Endothelial cell of umbilical vein (primary cell): Measurements from ENCODE around the gene CYSLTR2. TPM values are rescaled to one million over a fixed set of nuclear protein-coding genes. Genes with fewer than 3 reads are reported as not detected.

ENCODE experiments used
- BruUV-seq: library from RNA; stranded (reverse); fragments of 400-500 nt; replicated peaks from 2 replicates; lab custom pipeline; 2021; lab: Mats Ljungman, UMichigan
- CTCF ChIA-PET: fragments of 300-600, 350-600 bp; sonication (Branson Sonifier 250); formaldehyde crosslinking; loops from one replicate; lab custom pipeline; 2021; ENCODE audit warnings: antibody characterized with exemption, inconsistent platforms; lab: Charles Lee
- POLR2A ChIA-PET: fragments of 300-600, 350-600 bp; sonication (Branson Sonifier 250); formaldehyde crosslinking; loops from one replicate; lab custom pipeline; 2021; ENCODE audit warnings: antibody characterized with exemption, inconsistent platforms; lab: Charles Lee
- DNase-seq: peaks from one replicate; pipeline ENCODE4 v3.0.0-alpha.2; 2011; ENCODE audit warnings: low read depth, low spot score
- FAIRE-seq: peaks from 2 replicates; lab custom pipeline; 2011; peaks lifted over from hg19 to GRCh38; lab: Jason Lieb, UNC
- H2AFZ ChIP-seq: 2 replicates; pipeline ENCODE4 v1.6.0; 2012; ENCODE audit warnings: low read depth, low read length, control low read depth, inconsistent platforms
- H3K27ac ChIP-seq: 2 replicates; pipeline ENCODE4 v1.5.1; 2011; ENCODE audit warnings: low read depth, mild to moderate bottlenecking, control low read depth, low read length, moderate library complexity; ENCODE audit not compliant: insufficient read depth
- H3K27me3 ChIP-seq, 2 experiments: 2 replicates each; pipeline versions ENCODE4 v1.6.0 to v1.6.1; 2011; ENCODE audit warnings: low read length in 2 of 2, mixed read lengths in 1 of 2; ENCODE audit not compliant: control insufficient read depth in 2 of 2, insufficient read depth in 2 of 2
- H3K36me3 ChIP-seq, 2 experiments: 2 replicates in 1 of 2; 3 replicates in 1 of 2; pipeline ENCODE4 v1.5.1; 2011; ENCODE audit warnings: low read length in 2 of 2, mild to moderate bottlenecking in 1 of 2, moderate library complexity in 1 of 2; ENCODE audit not compliant: control insufficient read depth in 2 of 2, insufficient read depth in 2 of 2; ENCODE audit errors: extremely low read depth in 1 of 2
- H3K4me1 ChIP-seq: 3 replicates; pipeline ENCODE4 v1.5.1; 2011; ENCODE audit warnings: mild to moderate bottlenecking, low read length; ENCODE audit not compliant: control insufficient read depth, insufficient read depth; ENCODE audit errors: extremely low read depth
- H3K4me2 ChIP-seq: 2 replicates; pipeline ENCODE4 v1.6.1; 2011; ENCODE audit warnings: low read length, control low read depth, mixed read lengths; ENCODE audit not compliant: insufficient read depth
- H3K4me3 ChIP-seq, 3 experiments: fragments of 200-600 bp in 1 of 3; sonication (generic), shearing (Covaris generic) in 1 of 3; replicated peaks in 1 of 3; 2 replicates each; pipeline ENCODE4 v1.5.1; 2011 to 2016; ENCODE audit warnings: control low read depth in 3 of 3, low read length in 3 of 3, mild to moderate bottlenecking in 2 of 3, inconsistent platforms in 1 of 3, low read depth in 1 of 3, moderate library complexity in 1 of 3; ENCODE audit not compliant: insufficient read depth in 1 of 3
- H3K79me2 ChIP-seq: 2 replicates; pipeline ENCODE4 v1.6.0; 2012; ENCODE audit warnings: low read length, inconsistent platforms; ENCODE audit not compliant: control insufficient read depth, insufficient read depth
- H3K9ac ChIP-seq: replicated peaks from 2 replicates; pipeline ENCODE3; 2011; ENCODE audit warnings: low read length, control low read depth; ENCODE audit not compliant: insufficient read depth; ENCODE audit errors: extremely low read depth
- H3K9me1 ChIP-seq: replicated peaks from 3 replicates; pipeline ENCODE4 v1.6.0; 2011; ENCODE audit warnings: mild to moderate bottlenecking, low read length; ENCODE audit not compliant: control insufficient read depth, insufficient read depth; ENCODE audit errors: extremely low read depth
- H3K9me3 ChIP-seq: replicated peaks from 2 replicates; pipeline ENCODE4 v1.5.1; 2012; ENCODE audit warnings: low read length, inconsistent platforms; ENCODE audit not compliant: control insufficient read depth, insufficient read depth
- H4K20me1 ChIP-seq: replicated peaks from 2 replicates; pipeline ENCODE3; 2011; ENCODE audit warnings: mild to moderate bottlenecking, low read length; ENCODE audit not compliant: control insufficient read depth, insufficient read depth; ENCODE audit errors: extremely low read depth
- CTCF ChIP-seq, 2 donors: IDR thresholded peaks; 1 replicate in 1 of 2; 2 replicates in 1 of 2; pipeline ENCODE4 v1.5.1; 2011; ENCODE audit warnings: low read length in 2 of 2, mild to moderate bottlenecking in 2 of 2, moderate library complexity in 2 of 2, control low read depth in 1 of 2, inconsistent platforms in 1 of 2, low read depth in 1 of 2; ENCODE audit not compliant: insufficient read depth in 1 of 2; ENCODE audit errors: extremely low read depth in 1 of 2
- EZH2 ChIP-seq: IDR thresholded peaks from 2 replicates; pipeline ENCODE4 v1.6.1; 2012; ENCODE audit warnings: borderline replicate concordance, low read depth, mild to moderate bottlenecking, moderate library complexity, low read length, inconsistent platforms; ENCODE audit not compliant: severe bottlenecking
- FOS ChIP-seq: IDR thresholded peaks from 2 replicates; pipeline ENCODE4 v1.6.1; 2011; ENCODE audit warnings: mild to moderate bottlenecking, low read length, moderate library complexity, borderline replicate concordance; ENCODE audit not compliant: insufficient read depth
- GATA2 ChIP-seq: IDR thresholded peaks from 2 replicates; pipeline ENCODE4 v1.7.0; 2011; ENCODE audit warnings: low read depth, mild to moderate bottlenecking, moderate library complexity, mixed read lengths, low read length; ENCODE audit not compliant: insufficient read length, insufficient read depth
- JUN ChIP-seq: IDR thresholded peaks from 2 replicates; pipeline ENCODE4 v1.6.1; 2011; ENCODE audit warnings: borderline replicate concordance, low read depth; ENCODE audit not compliant: insufficient read length, insufficient read depth
- MYC ChIP-seq: IDR thresholded peaks from one replicate; pipeline ENCODE4 v1.6.1; 2011; ENCODE audit warnings: mild to moderate bottlenecking, low read depth, low read length
- POLR2A ChIP-seq: IDR thresholded peaks from 2 replicates; pipeline ENCODE4 v1.6.1; 2012; ENCODE audit warnings: low read depth, mild to moderate bottlenecking, control low read depth, low read length
- POLR2AphosphoS5 ChIP-seq: IDR thresholded peaks from 2 replicates; pipeline ENCODE4 v1.6.1; 2012; ENCODE audit warnings: low read depth, mild to moderate bottlenecking, control low read depth, low read length, moderate library complexity; ENCODE audit not compliant: insufficient read depth
- dilution Hi-C: fragments of 300-500 bp; cut with MboI; formaldehyde crosslinking; loops from one replicate; pipeline ENCODE4 v1.15.0; 2019; ENCODE audit warnings: low sequenced_read_pairs; ENCODE audit not compliant: extremely low pct_ligation_motif_present
- intact Hi-C: fragments of 100-400 bp; cut with micrococcal nuclease; formaldehyde crosslinking; loops from one replicate; pipeline ENCODE4 v1.10.0; 2022
- polyA plus RNA-seq, 4 experiments: library from polyadenylated mRNA; depleted of rRNA in 3 of 4; stranded (reverse) in 3 of 4; unstranded in 1 of 4; fragments of >200 nt; gene quantifications; 2 replicates each; pipeline versions ENCODE4 v1.2.1 to v1.2.3, GENCODE V29; 2011 to 2012; ENCODE audit warnings: missing spikeins in 1 of 4
- total RNA-seq: library from RNA; stranded (reverse); gene quantifications from 2 replicates; pipeline ENCODE4 v1.2.3, GENCODE V29; 2021
- TF ChIP-seq, protein P1 (sequence below): IDR thresholded peaks from 2 replicates; pipeline ENCODE4 v1.6.1; 2011; ENCODE audit not compliant: insufficient read depth, insufficient read length

The CYSLTR2 gene
- total and polyA plus RNA-seq, 2 donors (not counting 3 experiments of a cell fraction or from before 2014, with no cell fraction given), result 0.10 to 0.31 TPM

DNA sequence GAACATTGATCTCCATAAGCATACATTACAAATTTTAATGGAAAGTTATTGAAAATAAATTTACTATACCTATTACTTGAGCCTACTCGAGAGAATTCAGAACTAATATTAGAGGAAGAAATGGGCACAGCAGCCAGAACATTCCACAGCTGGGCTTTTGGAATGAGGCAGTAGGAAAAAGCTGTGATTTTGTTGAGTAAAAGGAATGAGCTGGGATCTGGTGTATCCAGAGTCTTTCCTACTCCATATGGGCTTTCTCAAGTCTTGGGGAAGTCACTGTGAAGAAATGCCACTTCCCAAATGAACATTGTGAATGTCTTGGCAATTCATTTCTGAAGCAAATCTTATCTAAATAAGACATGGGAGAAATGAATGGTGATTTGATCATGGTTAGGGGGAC, 93.1 kb downstream of the CYSLTR2 start:
- CTCF ChIA-PET, result interaction anchor here (5.2 kb wide), 1 partner anchor 22 kb away, joined by 66 read pairs; no protein-coding TSS in a partner anchor
- Histone ChIP-seq H3K4me3 (no peak overlapping the region), H3K27ac (no peak overlapping the region), H4K20me1 (no peaks in the 10 kb centered on the region), H3K9me1 (no peaks in the 10 kb centered on the region), H3K9ac (no peak overlapping the region), H3K4me1 (peaks cover 6% of the 10 kb centered on the region), H2AFZ (no peak overlapping the region), H3K36me3 (no peaks in the 10 kb centered on the region), H3K27me3 (peaks cover 0 to 6% of the 10 kb centered on the region in 2 experiments), H3K79me2 (no peaks in the 10 kb centered on the region), H3K4me2 (no peak overlapping the region), H3K9me3 (no peaks in the 10 kb centered on the region)
- POLR2A ChIA-PET, result no interaction called here
- BruUV-seq, result no TSS peak
- intact Hi-C loops (no loop called here), dilution Hi-C loops (no loop called here)
- DNase-seq, result no peak
- TF ChIP-seq JUN (no peak), POLR2A (no peak), FOS (no peak), EZH2 (no peak), CTCF (IDR thresholded peaks at IDR 0.05; ENCODE audit: extremely low read depth in 1 of 2, insufficient read depth in 1 of 2, low read depth in 1 of 2, low read length in 2 of 2) (no peak), GATA2 (no peak), POLR2AphosphoS5 (no peak), MYC (no peak)
- TF ChIP-seq, protein P1, sequence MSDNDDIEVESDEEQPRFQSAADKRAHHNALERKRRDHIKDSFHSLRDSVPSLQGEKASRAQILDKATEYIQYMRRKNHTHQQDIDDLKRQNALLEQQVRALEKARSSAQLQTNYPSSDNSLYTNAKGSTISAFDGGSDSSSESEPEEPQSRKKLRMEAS, result no peak
- no peak for FAIRE-seq
